GM21360 (cell line): ENCODE results near the gene RAB11FIP3.

Experiments
- ATAC-seq: cut with Tn5 transposase; IDR thresholded peaks from one replicate; pipeline ENCODE4 v1.9.1; 2021; ENCODE audit warnings: mild to moderate bottlenecking, moderate library complexity; ENCODE audit not compliant: unreplicated experiment

RAB11FIP3 gene

GRCh38 chr16:546909-547770, 121.7 kb downstream of the RAB11FIP3 start:
- ATAC-seq: no peak

GRCh38 chr16:548586-548985, 123.1 kb downstream of the RAB11FIP3 start:
- ATAC-seq: no peak

GRCh38 chr16:549544-550263, 124.3 kb downstream of the RAB11FIP3 start:
- ATAC-seq: no peak

- no peak for ATAC-seq
These were observed 125.8 kb downstream of the RAB11FIP3 start for GRCh38 chr16:551210-551609.

GRCh38 chr16:552171-552570, 126.7 kb downstream of the RAB11FIP3 start:
- ATAC-seq: no peak

- ATAC-seq: no peak
These were observed 128.3 kb downstream of the RAB11FIP3 start for GRCh38 chr16:553601-554296.

- no peak for ATAC-seq
These were observed 128.8 kb downstream of the RAB11FIP3 start for GRCh38 chr16:554297-554621.

- no peak for ATAC-seq
These were observed 129.4 kb downstream of the RAB11FIP3 start for GRCh38 chr16:554640-555365.

- no peak for ATAC-seq
These were observed 130.4 kb downstream of the RAB11FIP3 start for GRCh38 chr16:555528-556473.

- ATAC-seq: no peak
These were observed 131.2 kb downstream of the RAB11FIP3 start for GRCh38 chr16:556474-557173.

- no peak for ATAC-seq
These were observed 132.2 kb downstream of the RAB11FIP3 start for GRCh38 chr16:557463-558297.

GRCh38 chr16:558298-559020, 133.0 kb downstream of the RAB11FIP3 start:
- no peak for ATAC-seq

GRCh38 chr16:559021-559380, 133.6 kb downstream of the RAB11FIP3 start:
- no peak for ATAC-seq

- ATAC-seq: no peak
These were observed 134.2 kb downstream of the RAB11FIP3 start for GRCh38 chr16:559411-560203.

GRCh38 chr16:560204-560700, 134.8 kb downstream of the RAB11FIP3 start, which contains the start of gene PRR35:
Gene PRR35 (plus strand): TSS chr16:560394. CDS start chr16:563295, 2,901 bp downstream.
- ATAC-seq: no peak

- no peak for ATAC-seq
These were observed 135.4 kb downstream of the RAB11FIP3 start for GRCh38 chr16:560701-561412.
